Stimulated activated CD4-positive, alpha-beta T cell treated with anti-CD3 and anti-CD28 coated beads, TNF-alpha, amount 100 ng/mL, for 24 hours (primary cell): Measurements from ENCODE around the gene AKAP17A.

ENCODE experiments used
- DNase-seq, 3 experiments: peaks; one replicate each; pipeline ENCODE4 v3.0.0-alpha.2; 2020; ENCODE audit warnings: low read depth in 3 of 3

AKAP17A gene

DNA sequence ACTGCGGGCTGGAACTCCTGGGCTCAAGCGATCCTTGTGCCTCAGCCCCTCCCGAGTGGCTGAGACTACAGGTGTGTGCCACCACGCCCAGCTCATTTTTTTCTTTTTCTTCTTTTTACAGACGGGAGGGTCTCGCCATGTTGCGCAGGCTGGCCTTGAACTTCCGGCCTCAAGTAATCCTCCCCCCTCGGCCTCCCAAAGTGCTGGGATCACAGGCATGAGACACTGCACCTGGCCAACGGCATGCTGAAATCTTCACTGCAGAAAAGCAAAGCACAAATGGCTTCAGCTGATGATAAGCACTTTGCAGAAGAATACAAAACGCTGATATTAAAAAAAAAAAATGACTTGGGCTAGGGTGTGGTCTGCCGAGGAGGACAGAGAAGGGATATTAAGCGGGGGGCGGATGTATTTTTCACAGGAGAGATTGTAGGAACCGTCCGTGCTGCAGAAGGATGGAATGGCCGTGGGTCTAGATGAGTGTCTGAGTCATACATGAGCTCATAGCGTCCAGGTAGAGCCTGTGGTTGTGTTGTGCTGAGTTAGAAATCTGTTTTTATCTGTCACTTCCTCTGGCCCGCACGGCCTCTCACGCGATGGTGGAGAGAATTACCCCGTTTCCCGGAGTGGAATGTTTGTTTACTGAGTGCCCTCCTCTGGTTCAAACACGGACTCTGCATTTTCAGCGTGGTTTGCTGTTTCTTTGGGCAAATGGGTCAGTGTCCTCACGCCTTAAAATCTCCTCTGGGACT lies 8.5 kb upstream of the AKAP17A start:
- DNase-seq, result peak in 2 of 3 experiments; percentile 42 to 62

- no peak for DNase-seq
Observed at GRCh38 chrX:1584237-1585011, 7.0 kb upstream of the AKAP17A start.

- no peak for DNase-seq
Observed at GRCh38 chrX:1587161-1587560, 4.2 kb upstream of the AKAP17A start.

DNA sequence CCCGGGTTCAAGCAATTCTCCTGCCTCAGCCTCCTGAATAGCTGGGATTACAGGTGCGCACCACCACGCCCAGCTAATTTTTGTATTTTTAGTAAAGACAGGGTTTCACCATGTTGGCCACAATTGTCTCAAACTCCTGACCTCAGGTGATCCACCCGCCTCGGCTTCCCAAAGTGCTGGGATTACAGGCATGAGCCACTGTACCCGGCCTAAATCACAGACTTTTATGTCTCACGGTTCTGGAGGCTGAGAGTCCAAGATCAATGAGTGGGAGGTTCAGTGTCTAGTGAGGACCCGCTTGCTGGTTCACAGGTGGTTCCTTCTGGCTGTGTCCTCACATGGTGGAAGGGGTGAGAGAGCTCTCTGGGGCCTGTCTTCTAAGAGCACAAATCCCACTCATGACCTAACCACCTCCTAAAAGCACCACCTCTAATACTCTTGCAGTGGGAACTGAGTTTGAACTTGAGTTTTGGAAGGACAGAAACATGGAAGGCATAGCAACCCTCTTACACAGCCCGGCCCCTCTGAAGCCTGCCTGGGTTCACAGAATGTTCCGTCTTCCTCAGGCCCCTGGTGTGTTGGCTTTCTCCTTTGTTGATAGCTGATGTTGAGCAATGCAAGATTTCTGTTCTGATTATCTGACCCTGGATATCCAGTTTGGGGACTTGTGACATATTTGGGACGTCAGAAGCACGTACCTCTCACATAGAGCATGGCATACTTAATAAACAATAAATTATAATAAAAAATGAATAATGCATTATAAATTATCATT lies 1.9 kb upstream of the AKAP17A start:
- no peak for DNase-seq

- no peak for DNase-seq
Observed at GRCh38 chrX:1591863-1592469, 562 bp downstream of the AKAP17A start.

DNA sequence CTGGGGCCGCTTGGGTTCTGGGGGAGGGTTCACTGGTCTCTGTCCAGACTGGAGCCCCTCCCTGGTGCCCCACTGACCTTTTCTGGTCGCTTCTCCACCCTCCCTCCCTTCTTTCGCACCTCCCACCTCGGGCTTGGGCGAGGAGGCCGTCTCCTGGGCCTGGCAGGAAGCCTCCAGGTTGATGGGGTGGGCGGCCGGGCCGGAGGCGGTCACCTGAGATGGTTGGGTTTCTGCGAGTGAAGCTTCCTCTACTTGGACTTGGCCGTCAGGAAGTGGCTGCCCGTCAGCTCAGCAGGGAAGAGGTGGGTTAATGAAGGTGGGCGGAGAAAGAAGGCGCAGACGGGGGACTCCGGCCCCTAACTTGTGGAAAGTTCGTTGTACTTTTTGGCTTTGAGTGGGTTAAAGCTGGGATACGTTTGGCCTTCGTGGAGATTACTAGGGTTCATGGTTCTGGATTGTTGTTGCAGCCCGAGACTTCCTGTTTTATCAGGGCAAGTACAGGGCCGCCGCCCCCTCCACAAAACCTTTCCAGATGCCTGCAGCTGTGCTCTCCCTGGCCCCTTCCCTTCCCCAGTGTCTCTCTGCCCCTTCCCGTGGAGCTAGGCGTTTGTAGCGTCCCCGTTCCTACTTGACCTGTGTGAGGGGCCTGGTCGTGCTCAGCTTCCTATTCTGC lies 1.2 kb downstream of the AKAP17A start:
- DNase-seq, result no peak

- no peak for DNase-seq
Observed at GRCh38 chrX:1593286-1594271, 2.2 kb downstream of the AKAP17A start.

- no peak for DNase-seq
Observed at GRCh38 chrX:1595711-1596060, 4.3 kb downstream of the AKAP17A start.

GRCh38 chrX:1596676-1597344 lies 5.4 kb downstream of the AKAP17A start:
- DNase-seq, result no peak

GRCh38 chrX:1597345-1598020 lies 6.1 kb downstream of the AKAP17A start:
- no peak for DNase-seq

GRCh38 chrX:1598021-1598875 lies 6.8 kb downstream of the AKAP17A start:
- DNase-seq, result no peak

GRCh38 chrX:1598876-1599790 lies 7.7 kb downstream of the AKAP17A start:
- no peak for DNase-seq

- no peak for DNase-seq
Observed at GRCh38 chrX:1599791-1600405, 8.5 kb downstream of the AKAP17A start.

DNA sequence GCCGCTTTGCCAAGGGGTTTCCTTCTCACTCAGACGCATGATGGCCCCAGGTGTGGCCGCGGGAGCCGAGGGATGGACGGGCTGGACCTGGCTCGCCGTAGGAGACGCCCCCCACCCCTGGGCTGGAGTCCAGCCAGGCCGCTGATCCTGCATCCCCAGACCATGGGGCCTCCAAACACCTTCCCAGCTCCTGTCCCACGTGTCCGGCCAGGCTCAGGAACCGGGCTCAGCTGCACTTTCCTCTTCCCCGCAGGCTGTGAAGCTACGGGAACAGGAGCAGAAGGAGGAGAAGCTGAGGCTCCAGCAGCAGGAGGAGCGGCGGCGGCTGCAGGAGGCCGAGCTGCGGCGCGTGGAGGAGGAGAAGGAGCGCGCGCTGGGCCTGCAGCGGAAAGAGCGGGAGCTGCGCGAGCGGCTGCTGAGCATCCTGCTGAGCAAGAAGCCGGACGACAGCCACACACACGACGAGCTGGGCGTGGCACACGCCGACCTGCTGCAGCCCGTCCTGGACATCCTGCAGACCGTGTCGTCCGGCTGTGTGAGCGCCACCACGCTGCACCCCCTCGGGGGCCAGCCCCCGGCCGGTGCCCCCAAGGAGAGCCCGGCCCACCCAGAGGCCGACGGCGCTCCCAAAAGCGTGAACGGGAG lies 9.1 kb downstream of the AKAP17A start:
- DNase-seq, result no peak

DNA sequence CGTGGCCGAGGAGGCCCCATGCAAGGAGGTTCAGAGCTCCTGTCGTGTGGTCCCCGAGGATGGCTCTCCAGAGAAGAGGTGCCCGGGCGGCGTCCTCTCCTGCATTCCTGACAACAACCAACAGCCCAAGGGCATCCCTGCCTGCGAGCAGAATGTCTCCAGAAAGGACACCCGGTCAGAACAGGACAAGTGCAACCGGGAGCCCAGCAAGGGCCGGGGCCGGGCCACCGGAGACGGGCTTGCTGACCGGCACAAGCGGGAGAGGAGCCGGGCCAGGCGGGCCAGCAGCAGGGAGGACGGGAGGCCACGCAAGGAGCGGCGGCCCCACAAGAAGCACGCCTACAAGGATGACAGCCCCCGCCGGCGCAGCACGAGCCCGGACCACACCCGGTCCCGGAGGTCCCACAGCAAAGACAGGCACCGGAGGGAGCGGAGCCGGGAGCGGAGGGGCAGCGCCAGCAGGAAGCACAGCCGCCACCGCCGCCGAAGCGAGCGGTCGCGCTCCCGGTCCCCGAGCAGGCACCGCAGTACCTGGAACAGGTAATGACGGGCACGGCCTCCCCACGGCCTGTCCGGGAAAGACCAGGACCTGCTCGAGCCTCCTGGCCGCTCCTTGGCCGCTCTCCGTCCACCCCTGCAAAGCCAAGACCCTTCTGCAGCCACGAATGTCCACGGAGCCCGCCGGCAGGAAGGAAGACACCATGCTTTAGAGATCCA lies 9.8 kb downstream of the AKAP17A start:
- DNase-seq, result no peak

- no peak for DNase-seq
Observed at GRCh38 chrX:1601768-1602085, 10.3 kb downstream of the AKAP17A start.
